Memory B cell (primary cell): ENCODE results near the gene TMEM169.

Experiments
- ATAC-seq: fragments of 150-1000 bp; cut with Tn5 transposase; 2 replicates; pipeline ENCODE4 v1.10.0; 2021; ENCODE audit warnings: low read depth, mild to moderate bottlenecking, moderate library complexity
- DNase-seq, 2 donors: peaks; one replicate each; pipeline ENCODE4 v3.0.0; 2022; ENCODE audit warnings: low spot score in 2 of 2
- H3K27ac Mint-ChIP-seq: one replicate; pipeline ENCODE4 v1.8.0; 2022; ENCODE audit warnings: mild to moderate bottlenecking, moderate library complexity, mixed read lengths
- H3K27me3 Mint-ChIP-seq: one replicate; pipeline ENCODE4 v1.8.0; 2022; ENCODE audit warnings: mixed read lengths
- H3K36me3 Mint-ChIP-seq: one replicate; pipeline ENCODE4 v1.8.0; 2022; ENCODE audit warnings: mild to moderate bottlenecking, mixed read lengths
- H3K4me1 Mint-ChIP-seq: one replicate; pipeline ENCODE4 v1.8.0; 2022; ENCODE audit warnings: mixed read lengths
- H3K4me3 Mint-ChIP-seq: one replicate; pipeline ENCODE4 v1.8.0; 2022; ENCODE audit warnings: mild to moderate bottlenecking, moderate library complexity, mixed read lengths
- H3K9me3 Mint-ChIP-seq: one replicate; pipeline ENCODE4 v1.8.0; 2022; ENCODE audit warnings: mixed read lengths

Gene TMEM169, protein sequence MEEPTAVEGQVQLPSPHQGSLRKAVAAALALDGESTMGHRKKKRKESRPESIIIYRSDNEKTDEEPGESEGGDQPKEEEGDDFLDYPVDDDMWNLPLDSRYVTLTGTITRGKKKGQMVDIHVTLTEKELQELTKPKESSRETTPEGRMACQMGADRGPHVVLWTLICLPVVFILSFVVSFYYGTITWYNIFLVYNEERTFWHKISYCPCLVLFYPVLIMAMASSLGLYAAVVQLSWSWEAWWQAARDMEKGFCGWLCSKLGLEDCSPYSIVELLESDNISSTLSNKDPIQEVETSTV

GRCh38 chr2:216081487-216082116, at the start of gene TMEM169, which contains the start of gene PECR:
TMEM169 (plus strand) TSS chr2:216081919; CDS start chr2:216095964, 14,045 bp downstream.
PECR (minus strand) TSS chr2:216081809; CDS start chr2:216081741, 68 bp downstream.
- no peaks in the 10 kb centered on the region for H3K36me3 Mint-ChIP-seq
- no peaks in the 10 kb centered on the region for H3K9me3 Mint-ChIP-seq
- ATAC-seq (peak; percentile 94), DNase-seq (peak; percentile 36 to 56)
- peak within 1 kb of the TSS; percentile 88 for H3K4me3 Mint-ChIP-seq
- H3K27me3 Mint-ChIP-seq = no peaks in the 10 kb centered on the region
- peaks cover 31% of the 10 kb centered on the region for H3K4me1 Mint-ChIP-seq
- H3K27ac Mint-ChIP-seq = peak within 1 kb of the TSS; percentile 75

- ATAC-seq = no peak
- H3K27me3 Mint-ChIP-seq = no peaks in the 10 kb centered on the region
- no peak overlapping the region for H3K27ac Mint-ChIP-seq
- DNase-seq = no peak
- no peaks in the 10 kb centered on the region for H3K9me3 Mint-ChIP-seq
- no peak overlapping the region for H3K4me3 Mint-ChIP-seq
- peaks cover 8% of the 10 kb centered on the region for H3K4me1 Mint-ChIP-seq
- peaks cover 1% of the 10 kb centered on the region for H3K36me3 Mint-ChIP-seq
These were observed 49.6 kb upstream of the TMEM169 start for GRCh38 chr2:216031960-216032689.

DNA sequence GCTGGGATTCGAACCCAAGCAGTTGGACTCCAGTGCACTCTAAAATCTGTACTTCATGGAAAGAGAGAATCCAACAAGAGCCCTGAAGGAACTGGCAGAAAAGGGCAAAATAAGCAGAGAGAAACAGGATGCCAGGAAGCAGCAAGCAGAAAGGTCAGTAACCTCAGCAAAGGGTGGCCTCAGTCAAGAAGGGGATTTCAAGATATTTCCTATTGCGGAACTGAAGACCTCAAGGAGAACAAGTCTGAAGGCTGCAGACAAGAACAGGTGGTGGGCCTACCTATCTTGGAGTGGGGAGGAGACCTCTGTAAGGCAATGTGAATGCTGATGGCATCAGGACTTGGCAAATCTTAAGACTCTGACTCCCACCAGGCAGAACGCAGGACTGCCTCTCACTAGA, 48.3 kb upstream of the TMEM169 start:
- H3K36me3 Mint-ChIP-seq = peaks cover 3% of the 10 kb centered on the region
- no peak for DNase-seq
- no peak overlapping the region for H3K27ac Mint-ChIP-seq
- peaks cover 8% of the 10 kb centered on the region for H3K4me1 Mint-ChIP-seq
- H3K4me3 Mint-ChIP-seq = no peak overlapping the region
- no peaks in the 10 kb centered on the region for H3K27me3 Mint-ChIP-seq
- ATAC-seq = no peak
- H3K9me3 Mint-ChIP-seq = no peaks in the 10 kb centered on the region

GRCh38 chr2:216034065-216034464, 47.7 kb upstream of the TMEM169 start:
- Mint-ChIP-seq H3K4me1 (peaks cover 8% of the 10 kb centered on the region), H3K36me3 (peaks cover 3% of the 10 kb centered on the region), H3K9me3 (no peaks in the 10 kb centered on the region), H3K27ac (no peak overlapping the region), H3K4me3 (no peak overlapping the region), H3K27me3 (no peaks in the 10 kb centered on the region)
- ATAC-seq (peak; percentile 75), DNase-seq (peak; percentile 78 to 86)

GRCh38 chr2:216039918-216040317, 41.8 kb upstream of the TMEM169 start:
- no peak for DNase-seq
- Mint-ChIP-seq H3K27me3 (no peaks in the 10 kb centered on the region), H3K4me1 (no peaks in the 10 kb centered on the region), H3K36me3 (peaks cover 16% of the 10 kb centered on the region), H3K4me3 (no peak overlapping the region), H3K27ac (peak overlapping the region; percentile 17), H3K9me3 (no peaks in the 10 kb centered on the region)
- no peak for ATAC-seq

DNA sequence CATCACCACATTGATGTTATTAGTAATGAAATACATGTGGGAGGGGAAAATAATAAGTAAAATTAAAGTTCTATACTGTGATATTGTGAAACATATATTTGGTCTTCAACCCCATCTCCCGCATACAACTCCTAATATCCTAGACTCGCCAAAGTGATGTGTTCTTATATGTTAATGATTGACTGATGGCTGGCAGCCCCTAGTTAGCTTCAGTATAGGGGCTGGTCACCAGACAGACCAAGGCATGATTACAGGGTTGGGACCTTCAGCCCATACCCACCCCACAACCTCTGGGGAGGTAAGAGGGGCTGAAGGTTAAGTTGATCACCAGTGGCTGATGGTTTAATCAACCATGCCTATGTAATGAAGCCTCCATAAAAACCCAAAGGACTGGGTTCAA, 40.3 kb upstream of the TMEM169 start:
- Mint-ChIP-seq H3K36me3 (peaks cover 16% of the 10 kb centered on the region), H3K27ac (no peak overlapping the region), H3K27me3 (no peaks in the 10 kb centered on the region), H3K9me3 (no peaks in the 10 kb centered on the region), H3K4me1 (no peaks in the 10 kb centered on the region), H3K4me3 (no peak overlapping the region)
- DNase-seq = no peak
- ATAC-seq = no peak

DNA sequence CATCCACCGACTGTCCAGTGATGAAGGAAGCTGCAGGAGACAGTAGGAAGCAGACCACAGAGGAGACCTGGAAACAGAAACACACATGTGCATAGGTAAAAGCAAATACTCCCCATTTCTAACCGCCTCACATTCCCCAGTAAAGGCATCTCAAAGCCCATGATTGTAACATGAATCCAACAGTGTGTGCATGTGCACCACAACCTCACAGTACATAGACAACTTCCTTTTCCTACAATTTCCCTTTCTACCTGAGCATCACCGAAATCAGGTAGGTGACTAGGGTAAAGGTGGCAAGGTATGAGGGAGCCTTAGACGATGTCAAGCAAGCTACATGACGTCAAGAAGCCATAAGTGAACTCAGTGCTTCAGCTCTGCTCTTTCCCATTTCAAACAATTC, 37.8 kb upstream of the TMEM169 start:
- Mint-ChIP-seq H3K4me1 (no peaks in the 10 kb centered on the region), H3K27me3 (no peaks in the 10 kb centered on the region), H3K4me3 (no peak overlapping the region), H3K27ac (no peak overlapping the region), H3K9me3 (no peaks in the 10 kb centered on the region), H3K36me3 (peaks cover 17% of the 10 kb centered on the region)
- DNase-seq (no peak), ATAC-seq (no peak)

DNA sequence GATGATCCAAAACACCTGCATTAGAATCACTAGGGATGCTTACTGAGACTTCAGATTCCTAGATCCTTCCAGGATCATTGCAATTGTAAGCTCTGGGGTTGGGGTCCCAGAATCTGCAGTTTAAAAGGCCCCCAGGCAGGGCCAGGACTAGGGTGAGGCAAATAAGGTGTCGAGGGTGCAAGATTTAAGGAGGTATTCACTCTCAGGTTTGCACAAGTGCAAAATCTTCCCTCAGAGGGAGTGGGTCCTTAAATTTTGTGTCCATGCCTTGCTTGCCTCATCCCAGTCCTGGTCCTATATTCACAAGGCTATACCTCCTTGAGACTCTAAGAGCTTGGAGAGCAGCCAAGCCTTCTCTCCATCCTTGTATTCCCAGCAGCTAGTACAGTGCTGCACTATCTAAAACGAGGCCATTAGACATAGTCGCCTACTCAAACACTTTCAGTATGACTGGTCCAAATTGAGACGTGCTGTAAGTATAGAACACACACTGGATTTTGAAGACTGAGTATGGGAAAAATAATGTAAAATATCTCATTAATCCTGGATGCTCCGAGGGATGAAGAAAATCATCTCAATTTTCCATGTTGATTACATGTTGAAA, 36.7 kb upstream of the TMEM169 start:
- no peak overlapping the region for H3K4me3 Mint-ChIP-seq
- no peaks in the 10 kb centered on the region for H3K9me3 Mint-ChIP-seq
- no peak overlapping the region for H3K27ac Mint-ChIP-seq
- H3K4me1 Mint-ChIP-seq = no peaks in the 10 kb centered on the region
- ATAC-seq = no peak
- no peaks in the 10 kb centered on the region for H3K27me3 Mint-ChIP-seq
- no peak for DNase-seq
- H3K36me3 Mint-ChIP-seq = peaks cover 14% of the 10 kb centered on the region

DNA sequence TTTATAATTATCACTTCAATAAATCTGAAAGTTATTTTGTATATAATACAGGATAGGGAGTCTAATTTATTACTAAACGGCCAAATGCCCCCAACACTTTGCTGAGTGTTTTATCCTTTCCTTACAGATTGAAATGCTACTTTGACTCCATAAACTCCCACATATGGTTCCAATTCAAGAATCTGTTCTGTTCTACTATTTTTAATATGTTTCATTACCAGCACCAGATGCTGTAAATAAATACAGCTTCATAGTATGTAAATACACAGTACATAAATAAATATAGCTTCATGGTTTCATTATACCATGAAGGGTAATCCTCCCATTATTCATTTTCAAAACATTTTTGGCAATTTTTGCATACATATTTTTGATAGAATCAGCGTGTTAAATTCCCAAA, 34.3 kb upstream of the TMEM169 start:
- no peaks in the 10 kb centered on the region for H3K4me1 Mint-ChIP-seq
- no peak for ATAC-seq
- no peaks in the 10 kb centered on the region for H3K27me3 Mint-ChIP-seq
- no peak overlapping the region for H3K27ac Mint-ChIP-seq
- no peak overlapping the region for H3K4me3 Mint-ChIP-seq
- H3K36me3 Mint-ChIP-seq = peaks cover 12% of the 10 kb centered on the region
- DNase-seq = no peak
- no peaks in the 10 kb centered on the region for H3K9me3 Mint-ChIP-seq

- H3K27ac Mint-ChIP-seq = no peak overlapping the region
- H3K4me3 Mint-ChIP-seq = no peak overlapping the region
- H3K36me3 Mint-ChIP-seq = peaks cover 7% of the 10 kb centered on the region
- ATAC-seq (no peak), DNase-seq (no peak)
- H3K9me3 Mint-ChIP-seq = no peaks in the 10 kb centered on the region
- H3K27me3 Mint-ChIP-seq = no peaks in the 10 kb centered on the region
- no peaks in the 10 kb centered on the region for H3K4me1 Mint-ChIP-seq
These were observed 32.3 kb upstream of the TMEM169 start for GRCh38 chr2:216049452-216049851.

DNA sequence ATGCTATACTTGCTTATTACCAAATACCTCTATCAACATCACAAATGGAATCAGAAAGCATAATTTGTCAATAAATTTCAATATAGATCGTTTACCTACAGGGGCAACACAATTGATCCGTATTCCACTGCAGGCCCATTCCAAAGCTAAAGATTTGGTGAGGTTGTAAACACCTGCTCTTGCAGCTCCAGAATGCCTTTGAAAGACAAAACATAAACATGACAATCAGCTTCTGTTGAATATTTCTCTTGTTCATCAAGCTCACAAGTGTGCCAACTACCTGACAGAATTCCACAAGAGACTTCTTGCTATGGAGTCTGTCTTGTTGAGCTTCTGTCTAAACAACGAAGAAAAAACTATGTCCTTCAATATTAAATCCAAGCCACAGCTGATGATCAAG, 30.4 kb upstream of the TMEM169 start:
- ATAC-seq (no peak), DNase-seq (no peak)
- Mint-ChIP-seq H3K4me1 (peaks cover 3% of the 10 kb centered on the region), H3K36me3 (peaks cover 14% of the 10 kb centered on the region), H3K4me3 (no peak overlapping the region), H3K27ac (no peak overlapping the region), H3K27me3 (no peaks in the 10 kb centered on the region), H3K9me3 (no peaks in the 10 kb centered on the region)

DNA sequence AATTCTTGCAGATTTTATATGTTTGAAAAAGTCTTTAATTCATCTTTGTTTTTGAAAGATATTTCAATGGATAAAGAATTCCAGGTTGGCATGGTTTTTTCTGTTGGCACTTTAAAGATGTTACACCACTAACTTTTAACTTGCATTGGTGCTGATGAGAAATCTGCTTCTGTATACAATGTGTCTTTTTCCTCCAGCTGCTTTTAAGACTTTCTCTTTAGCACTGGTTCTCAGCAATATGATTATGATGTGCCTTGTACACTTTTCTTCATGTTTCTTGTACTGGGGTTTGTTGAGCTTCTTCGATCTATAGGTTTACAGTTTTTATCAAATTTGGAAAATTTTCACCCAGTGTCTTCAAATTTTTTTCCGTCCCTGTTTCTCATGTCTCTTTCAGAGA, 29.3 kb upstream of the TMEM169 start:
- no peaks in the 10 kb centered on the region for H3K27me3 Mint-ChIP-seq
- ATAC-seq (no peak), DNase-seq (no peak)
- peaks cover 14% of the 10 kb centered on the region for H3K36me3 Mint-ChIP-seq
- peaks cover 4% of the 10 kb centered on the region for H3K4me1 Mint-ChIP-seq
- no peaks in the 10 kb centered on the region for H3K9me3 Mint-ChIP-seq
- no peak overlapping the region for H3K27ac Mint-ChIP-seq
- H3K4me3 Mint-ChIP-seq = no peak overlapping the region

GRCh38 chr2:216055680-216056079, 26.0 kb upstream of the TMEM169 start:
- Mint-ChIP-seq H3K9me3 (no peaks in the 10 kb centered on the region), H3K27me3 (no peaks in the 10 kb centered on the region), H3K36me3 (peaks cover 10% of the 10 kb centered on the region), H3K27ac (no peak overlapping the region), H3K4me3 (no peak overlapping the region), H3K4me1 (peaks cover 13% of the 10 kb centered on the region)
- ATAC-seq (no peak), DNase-seq (no peak)

GRCh38 chr2:216056739-216057138, 25.0 kb upstream of the TMEM169 start:
- no peak overlapping the region for H3K4me3 Mint-ChIP-seq
- H3K27me3 Mint-ChIP-seq = no peaks in the 10 kb centered on the region
- DNase-seq (no peak), ATAC-seq (no peak)
- H3K4me1 Mint-ChIP-seq = peaks cover 13% of the 10 kb centered on the region
- peaks cover 11% of the 10 kb centered on the region for H3K36me3 Mint-ChIP-seq
- H3K27ac Mint-ChIP-seq = peak overlapping the region; percentile 24
- H3K9me3 Mint-ChIP-seq = no peaks in the 10 kb centered on the region
